GM19193 (cell line): ENCODE results near the gene TMIE.

Experiments
- POLR2A ChIP-seq: IDR thresholded peaks from 4 replicates; pipeline ENCODE4 v1.6.1; 2011; ENCODE audit not compliant: insufficient read depth, insufficient read length; ENCODE audit errors: extremely low read depth

The TMIE gene

GRCh38 chr3:46717447-46718231 lies 16.4 kb downstream of the TMIE start, which contains the start of gene PRSS50:
PRSS50 (minus strand) TSS chr3:46717869; CDS start chr3:46717824, 45 bp downstream.
- no peak for TF ChIP-seq POLR2A

GRCh38 chr3:46719044-46719565 lies 17.9 kb downstream of the TMIE start:
- TF ChIP-seq POLR2A, result no peak

GRCh38 chr3:46719735-46720271 lies 18.6 kb downstream of the TMIE start:
- TF ChIP-seq POLR2A, result no peak

GRCh38 chr3:46721009-46721408 lies 19.8 kb downstream of the TMIE start:
- TF ChIP-seq POLR2A, result no peak

- no peak for TF ChIP-seq POLR2A
These were observed 21.3 kb downstream of the TMIE start for GRCh38 chr3:46722443-46722842.

- no peak for TF ChIP-seq POLR2A
These were observed 23.2 kb downstream of the TMIE start for GRCh38 chr3:46724424-46724823.

GRCh38 chr3:46725621-46726314 lies 24.6 kb downstream of the TMIE start:
- TF ChIP-seq POLR2A, result no peak

GRCh38 chr3:46729038-46729437 lies 27.8 kb downstream of the TMIE start:
- no peak for TF ChIP-seq POLR2A

- no peak for TF ChIP-seq POLR2A
These were observed 29.6 kb downstream of the TMIE start for GRCh38 chr3:46730819-46731218.

GRCh38 chr3:46731795-46732194 lies 30.6 kb downstream of the TMIE start:
- no peak for TF ChIP-seq POLR2A

- TF ChIP-seq POLR2A, result no peak
These were observed 32.0 kb downstream of the TMIE start for GRCh38 chr3:46733026-46733800.

GRCh38 chr3:46734773-46735172 lies 33.6 kb downstream of the TMIE start:
- TF ChIP-seq POLR2A, result no peak

GRCh38 chr3:46736006-46736872 lies 35.0 kb downstream of the TMIE start:
- TF ChIP-seq POLR2A, result no peak

- TF ChIP-seq POLR2A, result no peak
These were observed 36.1 kb downstream of the TMIE start for GRCh38 chr3:46737329-46737731.
